GM12891 (cell line): ENCODE results near the gene VSIG10.

Source experiments
- POLR2A ChIP-seq: IDR thresholded peaks from 2 replicates; pipeline ENCODE4 v1.6.1; 2011; ENCODE audit warnings: low read depth, low read length, control low read depth
- POLR2AphosphoS5 ChIP-seq: IDR thresholded peaks from 2 replicates; pipeline ENCODE4 v1.6.1; 2011; ENCODE audit warnings: low read depth, low read length, control low read depth
- POU2F2 ChIP-seq: IDR thresholded peaks from 2 replicates; pipeline ENCODE4 v1.6.1; 2011; ENCODE audit warnings: low read depth, mild to moderate bottlenecking, control low read depth, low read length, moderate library complexity
- SPI1 ChIP-seq: IDR thresholded peaks from 2 replicates; pipeline ENCODE4 v1.6.1; 2011; ENCODE audit warnings: low read depth, low read length, control low read depth
- TAF1 ChIP-seq: IDR thresholded peaks from 2 replicates; pipeline ENCODE4 v1.6.1; 2011; ENCODE audit warnings: low read depth, low read length, control low read depth

DNA sequence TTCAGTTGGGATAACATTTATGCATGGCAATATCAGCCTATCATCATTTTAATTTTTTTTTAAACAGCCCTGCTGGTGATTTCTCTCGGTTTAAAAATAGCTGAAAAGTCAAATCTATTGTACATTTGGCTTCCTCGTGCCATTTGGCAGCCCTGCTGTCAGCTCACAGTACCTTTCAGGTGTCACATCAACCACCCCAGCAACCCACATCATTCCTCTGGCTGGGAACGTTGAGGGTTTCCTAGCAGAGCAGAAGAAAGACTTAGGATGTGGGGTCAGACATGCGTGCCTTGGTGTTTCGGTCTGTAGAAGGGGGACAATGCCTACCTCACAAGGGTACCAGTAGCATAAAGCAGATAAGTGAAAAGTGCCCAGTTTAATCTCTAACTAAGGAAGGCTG is 47.9 kb upstream of the VSIG10 start:
- no peak for TF ChIP-seq POLR2A
- no peak for TF ChIP-seq POLR2AphosphoS5
- TF ChIP-seq SPI1: no peak
- no peak for TF ChIP-seq TAF1
- no peak for TF ChIP-seq POU2F2
